HTR-8/SVneo (cell line): ENCODE measurements around the gene SNRNP35.

Source experiments
- DNase-seq: peaks from one replicate; pipeline ENCODE4 v3.0.0; 2011; ENCODE audit warnings: low spot score, mixed read lengths; ENCODE audit not compliant: insufficient read length
- FAIRE-seq: peaks from 2 replicates; lab custom pipeline; 2011; peaks lifted over from hg19 to GRCh38; lab: Jason Lieb, UNC

SNRNP35 gene

GRCh38 chr12:123516216-123516780, 58.4 kb downstream of the SNRNP35 start:
- no peak for FAIRE-seq
- no peak for DNase-seq
